HEK293 (cell line): Measurements from ENCODE around the gene RPL10A.

Experiments
- CTCF ChIA-PET: fragments of 350-600 bp; formaldehyde crosslinking; extraction: SDS; loops from one replicate; lab custom pipeline; 2021; ENCODE audit warnings: antibody characterized with exemption; lab: Yijun Ruan, JAX
- POLR2A ChIA-PET: fragments of 300-600 bp; formaldehyde crosslinking; extraction: SDS; loops from one replicate; lab custom pipeline; 2020; ENCODE audit warnings: antibody characterized with exemption, inconsistent platforms; lab: Yijun Ruan, JAX
- H3K27ac ChIP-seq: fragments of 200-500 bp; sonication (Bioruptor generic); 2 replicates; pipeline ENCODE4 v1.5.1; 2014; ENCODE audit warnings: low read depth, low read length, control low read depth, inconsistent platforms; ENCODE audit errors: extremely low read depth
- H3K36me3 ChIP-seq, 2 experiments: fragments of 200-500 bp in 1 of 2; sonication (Bioruptor generic) in 1 of 2; 1 replicate in 1 of 2; 2 replicates in 1 of 2; pipeline ENCODE4 v1.5.1; 2014 to 2017; ENCODE audit warnings: inconsistent platforms in 2 of 2, low read length in 2 of 2; ENCODE audit not compliant: control insufficient read depth in 2 of 2, insufficient read depth in 1 of 2
- H3K4me1 ChIP-seq: fragments of 200-500 bp; sonication (Bioruptor generic); 2 replicates; pipeline ENCODE4 v1.5.1; 2014; ENCODE audit warnings: mild to moderate bottlenecking, low read length, inconsistent platforms; ENCODE audit not compliant: control insufficient read depth, insufficient read depth
- H3K4me3 ChIP-seq: 2 replicates; pipeline ENCODE4 v1.5.1; 2011; ENCODE audit warnings: low read depth, mild to moderate bottlenecking, control low read depth, low read length, moderate library complexity
- H3K9me3 ChIP-seq: fragments of 200-500 bp; sonication (Bioruptor generic); 2 replicates; pipeline ENCODE4 v1.5.1; 2014; ENCODE audit warnings: low read depth, low read length, inconsistent platforms; ENCODE audit not compliant: control insufficient read depth, insufficient read depth
- CTCF ChIP-seq: fragments of 450-650 bp; formaldehyde crosslinking; IDR thresholded peaks from 2 replicates; pipeline ENCODE4 v1.5.1; 2016; ENCODE audit warnings: missing biosample characterization, missing genetic modification characterization
- ELK4 ChIP-seq: IDR thresholded peaks from 2 replicates; pipeline ENCODE4 v1.6.1; 2011; ENCODE audit warnings: mild to moderate bottlenecking, low read depth, low read length, borderline replicate concordance
- FEZF1 ChIP-seq: fragments of 450-650 bp; formaldehyde crosslinking; IDR thresholded peaks from 2 replicates; pipeline ENCODE4 v1.5.1; 2016; ENCODE audit warnings: missing biosample characterization, missing genetic modification characterization
- GLIS1 ChIP-seq: fragments of 450-650 bp; formaldehyde crosslinking; IDR thresholded peaks from 2 replicates; pipeline ENCODE4 v1.5.1; 2016; ENCODE audit warnings: missing biosample characterization, missing genetic modification characterization
- PRDM10 ChIP-seq: fragments of 450-650 bp; formaldehyde crosslinking; IDR thresholded peaks from 2 replicates; pipeline ENCODE4 v1.5.1; 2016; ENCODE audit warnings: missing biosample characterization, missing genetic modification characterization
- SCRT1 ChIP-seq: fragments of 450-650 bp; formaldehyde crosslinking; IDR thresholded peaks from 2 replicates; pipeline ENCODE4 v1.5.1; 2016; ENCODE audit warnings: missing biosample characterization, missing genetic modification characterization, borderline replicate concordance
- SCRT2 ChIP-seq: fragments of 450-650 bp; formaldehyde crosslinking; IDR thresholded peaks from 2 replicates; pipeline ENCODE4 v1.5.1; 2016; ENCODE audit warnings: missing biosample characterization, missing genetic modification characterization
- SP7 ChIP-seq: fragments of 450-650 bp; formaldehyde crosslinking; IDR thresholded peaks from 2 replicates; pipeline ENCODE4 v1.5.1; 2016; ENCODE audit warnings: missing biosample characterization, missing genetic modification characterization
- WT1 ChIP-seq: fragments of 450-650 bp; formaldehyde crosslinking; IDR thresholded peaks from 2 replicates; pipeline ENCODE4 v1.5.1; 2016; ENCODE audit warnings: missing biosample characterization, missing genetic modification characterization
- YY2 ChIP-seq: fragments of 450-650 bp; formaldehyde crosslinking; IDR thresholded peaks from 2 replicates; pipeline ENCODE4 v1.5.1; 2016; ENCODE audit warnings: missing biosample characterization, missing genetic modification characterization
- ZBTB10 ChIP-seq: fragments of 450-650 bp; formaldehyde crosslinking; IDR thresholded peaks from 2 replicates; pipeline ENCODE4 v1.5.1; 2016; ENCODE audit warnings: missing biosample characterization, missing genetic modification characterization
- ZBTB48 ChIP-seq: fragments of 450-650 bp; formaldehyde crosslinking; IDR thresholded peaks from 2 replicates; pipeline ENCODE4 v1.5.1; 2016; ENCODE audit warnings: missing biosample characterization, missing genetic modification characterization
- ZFP3 ChIP-seq: fragments of 450-650 bp; formaldehyde crosslinking; IDR thresholded peaks from 2 replicates; pipeline ENCODE4 v1.5.1; 2016; ENCODE audit warnings: low read depth, missing biosample characterization, missing genetic modification characterization
- ZNF140 ChIP-seq: fragments of 450-650 bp; formaldehyde crosslinking; IDR thresholded peaks from 2 replicates; pipeline ENCODE4 v1.5.1; 2016; ENCODE audit warnings: missing biosample characterization, missing genetic modification characterization
- ZNF404 ChIP-seq: fragments of 450-650 bp; formaldehyde crosslinking; IDR thresholded peaks from 2 replicates; pipeline ENCODE4 v1.5.1; 2017; ENCODE audit warnings: missing biosample characterization, missing genetic modification characterization
- ZNF473 ChIP-seq: fragments of 450-650 bp; formaldehyde crosslinking; IDR thresholded peaks from 2 replicates; pipeline ENCODE4 v1.5.1; 2017; ENCODE audit warnings: missing biosample characterization, missing genetic modification characterization
- ZNF518A ChIP-seq: fragments of 450-650 bp; formaldehyde crosslinking; conservative IDR thresholded peaks from 2 replicates; pipeline ENCODE4 v1.5.1; 2016; ENCODE audit warnings: low read depth, missing biosample characterization, missing genetic modification characterization
- ZNF596 ChIP-seq: fragments of 450-650 bp; IDR thresholded peaks from 2 replicates; pipeline ENCODE4 v1.5.0; 2018; ENCODE audit warnings: missing biosample characterization, mild to moderate bottlenecking, missing genetic modification characterization, moderate library complexity
- ZNF623 ChIP-seq: fragments of 450-650 bp; formaldehyde crosslinking; IDR thresholded peaks from 2 replicates; pipeline ENCODE4 v1.5.1; 2016; ENCODE audit warnings: missing biosample characterization, missing genetic modification characterization
- ZNF776 ChIP-seq: fragments of 450-650 bp; formaldehyde crosslinking; IDR thresholded peaks from 2 replicates; pipeline ENCODE4 v1.5.0; 2017; ENCODE audit warnings: missing biosample characterization, missing genetic modification characterization, borderline replicate concordance
- ZNF785 ChIP-seq: fragments of 450-650 bp; formaldehyde crosslinking; IDR thresholded peaks from 2 replicates; pipeline ENCODE4 v1.5.1; 2016; ENCODE audit warnings: missing biosample characterization, missing genetic modification characterization
- ZNF837 ChIP-seq: fragments of 450-650 bp; formaldehyde crosslinking; IDR thresholded peaks from 2 replicates; pipeline ENCODE4 v1.5.1; 2016; ENCODE audit warnings: missing biosample characterization, missing genetic modification characterization

The RPL10A gene

GRCh38 chr6:35449287-35449881 lies 18.8 kb upstream of the RPL10A start:
- CTCF ChIA-PET: interaction anchor here (0.6 to 10.3 kb wide), 44 partner anchors 10 to 1262 kb away, joined by 3 to 149 read pairs (median 5); partner anchors contain the start of genes ARMC12, DEF6, PPARD and RPL10A
- H3K27ac ChIP-seq: no peak overlapping the region
- H3K4me3 ChIP-seq: no peak overlapping the region
- POLR2A ChIA-PET: interaction anchor here (0.6 to 2.4 kb wide), 4 partner anchors 12 to 183 kb away, joined by 3 to 16 read pairs (median 5); partner anchors contain the start of gene PPARD
- H3K4me1 ChIP-seq: peaks cover 19% of the 10 kb centered on the region
- no peaks in the 10 kb centered on the region for H3K9me3 ChIP-seq
- no peaks in the 10 kb centered on the region for H3K36me3 ChIP-seq
- TF ChIP-seq ZNF518A (tag by site-specific recombination): no peak
- no peak for TF ChIP-seq ELK4
- TF ChIP-seq ZNF596 (tag by site-specific recombination): no peak
- TF ChIP-seq WT1: 0 out of 2 replicates have a peak, but pooled peaks have one; percentile 32
- TF ChIP-seq SCRT2 (tag by site-specific recombination): peak; percentile 80
- peak; percentile 60; the same call in 1 of the 2 replicates for TF ChIP-seq CTCF (tag by site-specific recombination)
- no peak for TF ChIP-seq GLIS1 (tag by site-specific recombination)
- TF ChIP-seq ZBTB10 (tag by site-specific recombination): no peak
- TF ChIP-seq ZNF776 (tag by site-specific recombination): no peak
- TF ChIP-seq ZNF785: no peak
- no peak for TF ChIP-seq ZNF623 (tag by site-specific recombination)
- TF ChIP-seq ZNF140: no peak
- no peak for TF ChIP-seq PRDM10
- TF ChIP-seq SCRT1 (tag by site-specific recombination): peak; percentile 46
- TF ChIP-seq ZFP3 (tag by site-specific recombination): no peak
- TF ChIP-seq ZNF473 (tag by site-specific recombination): no peak
- no peak for TF ChIP-seq FEZF1 (tag by site-specific recombination)
- TF ChIP-seq ZNF837 (tag by site-specific recombination): no peak
- no peak for TF ChIP-seq ZBTB48
- 0 out of 2 replicates have a peak, but pooled peaks have one; percentile 31 for TF ChIP-seq SP7
- TF ChIP-seq ZNF404: no peak
- no peak for TF ChIP-seq YY2
